MG63 (cell line): ENCODE results near the gene SH3BP4. TPM values are rescaled to one million over a fixed set of nuclear protein-coding genes. Genes with fewer than 3 reads are reported as not detected.

ENCODE experiments used
- DNase-seq: peaks from one replicate; pipeline ENCODE4 v3.0.0-alpha.2; 2020
- H3K27me3 ChIP-seq: fragments of 250-450 bp; sonication (Bioruptor Pico); 2 replicates; pipeline ENCODE4 v1.5.1; 2020; ENCODE audit warnings: mild to moderate bottlenecking, moderate library complexity
- H3K36me3 ChIP-seq: fragments of 250-450 bp; sonication (Bioruptor Pico); 2 replicates; pipeline ENCODE4 v1.5.1; 2020; ENCODE audit warnings: mild to moderate bottlenecking, moderate library complexity
- H3K4me3 ChIP-seq: fragments of 250-450 bp; sonication (Bioruptor Pico); 2 replicates; pipeline ENCODE4 v1.5.1; 2020; ENCODE audit warnings: mild to moderate bottlenecking, moderate library complexity
- H3K9me3 ChIP-seq: fragments of 250-450 bp; sonication (Bioruptor Pico); 2 replicates; pipeline ENCODE4 v1.5.1; 2020; ENCODE audit warnings: mild to moderate bottlenecking, moderate library complexity
- total RNA-seq: library from RNA; depleted of rRNA; stranded (reverse); fragments of >200 nt; shearing (Covaris generic); gene quantifications from 2 replicates; pipeline ENCODE4 v1.2.3, GENCODE V29; 2014; ENCODE audit warnings: low replicate concordance

Gene SH3BP4
- total RNA-seq, 1 experiment from 2014 or later, result 34.2 TPM

DNA sequence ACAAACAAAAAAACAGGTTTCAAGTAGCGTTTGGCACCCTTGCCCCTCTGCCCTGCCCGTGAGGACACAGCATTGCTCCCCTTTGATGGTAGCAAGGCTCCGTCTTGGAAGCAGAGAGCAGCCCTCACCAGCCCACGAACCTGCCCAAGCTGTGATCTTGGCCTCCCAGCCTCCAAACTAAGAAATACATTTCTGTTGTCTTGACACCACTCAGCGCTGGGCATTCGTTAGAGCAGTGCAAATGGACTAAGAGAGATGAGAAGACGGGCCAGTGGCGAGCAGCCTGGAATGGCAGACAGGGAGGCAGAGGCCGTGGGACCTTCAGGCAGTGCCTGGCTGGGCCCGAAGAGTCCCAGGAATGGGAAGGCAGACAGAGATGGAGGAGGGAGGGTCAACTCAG lies 109.8 kb downstream of the SH3BP4 start:
- no peak for DNase-seq
- H3K4me3 ChIP-seq, result no peak overlapping the region

DNA sequence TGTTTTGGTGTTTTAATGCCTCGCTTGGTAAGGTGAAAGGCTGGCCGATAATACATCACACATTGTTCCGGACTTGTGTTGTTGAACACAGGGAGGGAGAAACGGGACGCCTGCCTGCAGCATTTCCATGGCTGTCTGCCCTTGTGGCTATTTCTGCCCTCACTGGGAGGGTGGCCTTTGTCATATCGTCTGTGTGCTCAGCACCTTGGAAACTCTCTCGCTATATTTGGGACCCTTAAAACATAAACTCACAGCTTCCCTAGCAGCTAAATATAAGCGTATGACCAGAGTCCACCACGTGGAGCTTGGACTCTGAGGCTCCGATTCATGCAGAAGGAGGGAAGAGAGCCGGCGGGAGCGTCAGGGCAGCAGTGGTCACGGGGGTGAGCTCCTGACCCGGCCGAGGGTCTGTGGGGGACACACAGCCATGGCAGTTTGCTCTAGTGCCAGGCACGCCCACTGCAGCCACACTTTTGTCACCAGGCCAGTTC lies 111.7 kb downstream of the SH3BP4 start:
- no peaks in the 10 kb centered on the region for H3K27me3 ChIP-seq
- H3K4me3 ChIP-seq, result no peak overlapping the region
- DNase-seq, result no peak
- H3K9me3 ChIP-seq, result no peaks in the 10 kb centered on the region
- H3K36me3 ChIP-seq, result no peaks in the 10 kb centered on the region

More for the DNA sequence above, 109.8 kb downstream of the SH3BP4 start:
- no peaks in the 10 kb centered on the region for H3K9me3 ChIP-seq
- H3K27me3 ChIP-seq, result no peaks in the 10 kb centered on the region
- peaks cover 2% of the 10 kb centered on the region for H3K36me3 ChIP-seq

DNA sequence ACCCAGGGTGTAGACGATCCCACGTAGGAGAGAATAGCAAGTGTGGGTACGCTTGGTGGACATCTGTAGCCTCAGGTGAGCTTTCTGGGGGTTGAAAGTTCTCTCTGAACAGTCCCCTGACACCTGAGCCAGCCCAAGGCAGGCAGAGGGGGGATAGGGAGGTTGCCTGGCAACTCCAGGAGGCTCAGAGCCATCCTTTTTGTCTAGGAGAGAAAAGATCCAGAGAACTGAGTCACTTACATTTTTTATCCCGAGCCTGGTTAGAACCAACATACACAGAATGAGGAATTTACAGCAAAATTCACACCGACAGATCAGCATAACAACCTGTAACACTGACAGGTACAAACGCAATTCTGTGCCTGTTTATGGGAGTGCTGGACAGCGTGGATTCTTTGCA lies 113.2 kb downstream of the SH3BP4 start:
- DNase-seq, result no peak

DNA sequence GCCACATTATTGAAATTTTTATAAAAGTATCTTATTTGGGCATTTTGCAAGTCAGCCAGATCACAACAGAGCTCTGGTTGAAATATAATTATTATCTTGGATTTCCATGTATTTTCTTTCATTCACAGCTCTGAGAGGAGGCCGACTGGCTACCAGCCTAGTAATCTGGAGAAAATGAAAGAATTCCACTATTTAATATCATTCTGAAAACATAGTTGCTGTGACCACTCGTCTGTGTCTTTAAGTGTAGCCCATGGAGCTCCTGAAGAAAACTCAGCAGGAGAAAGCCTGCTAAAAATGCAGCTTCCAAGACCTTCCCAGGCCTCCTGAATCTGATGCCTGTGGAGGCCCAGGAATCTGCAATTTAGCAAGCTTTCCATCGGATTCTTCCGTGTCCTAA lies 114.7 kb downstream of the SH3BP4 start:
- Histone ChIP-seq H3K4me3 (no peak overlapping the region), H3K9me3 (no peaks in the 10 kb centered on the region), H3K36me3 (no peaks in the 10 kb centered on the region), H3K27me3 (no peaks in the 10 kb centered on the region)
- no peak for DNase-seq

More for the DNA sequence above, 113.2 kb downstream of the SH3BP4 start:
- no peaks in the 10 kb centered on the region for H3K27me3 ChIP-seq
- H3K36me3 ChIP-seq, result no peaks in the 10 kb centered on the region
- no peaks in the 10 kb centered on the region for H3K9me3 ChIP-seq
- no peak overlapping the region for H3K4me3 ChIP-seq

DNA sequence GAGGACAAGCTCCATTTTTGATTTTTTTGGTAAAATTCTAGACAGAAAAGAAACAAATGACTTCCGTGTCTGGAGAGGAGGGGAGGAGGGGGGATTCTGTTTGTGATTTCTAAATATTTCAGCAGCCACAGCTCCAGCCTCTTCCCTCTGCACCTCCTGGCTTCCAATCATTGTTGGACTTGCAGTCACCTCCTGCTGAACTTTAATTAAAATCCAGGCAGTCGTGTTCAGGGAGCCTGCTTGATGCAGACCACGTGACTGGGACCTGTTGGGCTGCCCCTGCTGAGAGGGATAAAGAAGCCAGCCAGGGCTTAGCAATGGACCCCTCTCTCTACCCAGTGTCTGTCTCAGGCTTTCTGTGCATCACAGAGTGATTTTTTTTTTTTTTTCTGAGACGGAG lies 115.1 kb downstream of the SH3BP4 start:
- H3K4me3 ChIP-seq, result no peak overlapping the region
- H3K36me3 ChIP-seq, result no peaks in the 10 kb centered on the region
- H3K9me3 ChIP-seq, result no peaks in the 10 kb centered on the region
- no peak for DNase-seq
- H3K27me3 ChIP-seq, result no peaks in the 10 kb centered on the region

DNA sequence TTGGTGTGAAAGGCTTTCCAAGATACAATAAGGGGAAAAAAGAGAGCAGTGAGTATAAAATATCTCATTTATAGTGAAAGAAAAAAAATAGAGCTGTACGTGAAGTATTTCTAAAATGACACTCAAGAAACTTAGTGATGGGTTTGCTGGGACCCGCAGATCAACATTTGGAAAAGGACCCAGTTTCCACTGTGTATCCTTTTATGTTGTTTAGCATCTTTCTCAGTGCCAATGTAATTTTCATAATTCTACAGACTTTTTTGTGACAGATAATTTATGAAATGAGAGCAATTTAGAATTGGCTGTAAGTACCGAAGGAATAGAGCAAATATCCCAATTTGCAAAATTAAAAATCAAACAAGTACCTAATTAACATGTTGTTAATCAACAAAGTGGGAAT lies 116.9 kb downstream of the SH3BP4 start:
- DNase-seq, result no peak
- H3K36me3 ChIP-seq, result no peaks in the 10 kb centered on the region
- H3K9me3 ChIP-seq, result no peaks in the 10 kb centered on the region
- no peaks in the 10 kb centered on the region for H3K27me3 ChIP-seq
- H3K4me3 ChIP-seq, result no peak overlapping the region

DNA sequence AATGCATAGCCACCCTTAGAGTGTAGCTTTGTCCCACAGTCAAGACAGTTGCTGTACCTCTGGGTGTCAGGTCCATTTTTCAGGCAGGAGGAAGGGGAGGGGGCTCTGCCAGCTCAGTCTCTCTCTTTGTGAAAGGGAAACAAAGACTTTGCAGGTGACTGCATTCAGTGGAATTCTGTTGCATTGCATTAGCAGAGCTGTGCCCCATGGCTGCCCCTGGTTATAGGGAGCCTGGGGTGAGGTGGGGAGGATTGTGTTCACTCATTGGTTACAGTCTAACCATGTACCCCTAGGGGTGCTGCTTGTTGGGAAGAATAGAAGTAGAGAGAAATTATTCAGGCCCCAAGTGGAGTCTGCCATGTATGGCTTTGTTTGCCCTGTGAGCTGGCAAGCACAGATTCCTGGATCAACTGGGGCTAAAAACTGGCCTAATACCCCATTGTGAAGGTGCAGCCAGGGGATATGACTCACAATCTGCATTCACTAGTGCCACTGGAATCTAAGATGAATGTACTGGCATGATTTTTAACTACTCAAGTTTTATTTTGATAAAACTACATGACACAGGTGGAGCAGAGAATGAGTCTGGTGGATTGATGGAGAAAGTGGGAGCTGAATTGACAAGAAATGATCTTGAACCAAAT lies 118.4 kb downstream of the SH3BP4 start:
- Histone ChIP-seq H3K9me3 (no peaks in the 10 kb centered on the region), H3K27me3 (no peaks in the 10 kb centered on the region), H3K4me3 (no peak overlapping the region), H3K36me3 (no peaks in the 10 kb centered on the region)
- peak; percentile 80 for DNase-seq

DNA sequence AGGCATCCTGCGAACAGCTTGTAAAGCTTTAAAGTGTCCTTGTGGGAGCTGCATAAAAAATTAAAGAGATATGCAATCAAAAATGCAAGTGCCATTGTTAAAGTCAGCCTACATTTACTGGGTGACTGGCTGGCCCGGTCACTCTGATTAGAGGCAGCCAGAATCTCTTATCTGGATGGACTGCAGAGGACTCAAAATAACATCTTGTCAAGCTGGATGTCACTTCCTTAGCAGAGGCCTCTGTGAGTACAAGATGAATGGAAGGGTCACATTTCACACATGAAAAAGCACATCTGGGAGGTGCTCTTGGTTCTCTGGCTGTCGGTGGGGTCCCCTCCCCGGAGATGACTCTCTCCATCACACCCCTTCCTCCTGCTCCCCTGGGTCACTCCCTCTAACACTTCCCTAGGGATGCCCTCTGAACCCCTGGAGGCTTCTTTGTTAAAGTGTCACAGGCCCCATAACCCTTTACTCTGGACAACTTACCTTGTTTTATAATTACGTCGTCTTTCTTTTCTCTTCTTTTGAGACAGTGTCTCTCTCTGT lies 122.1 kb downstream of the SH3BP4 start:
- no peak for DNase-seq
- Histone ChIP-seq H3K27me3 (no peaks in the 10 kb centered on the region), H3K4me3 (no peak overlapping the region), H3K36me3 (no peaks in the 10 kb centered on the region), H3K9me3 (no peaks in the 10 kb centered on the region)

DNA sequence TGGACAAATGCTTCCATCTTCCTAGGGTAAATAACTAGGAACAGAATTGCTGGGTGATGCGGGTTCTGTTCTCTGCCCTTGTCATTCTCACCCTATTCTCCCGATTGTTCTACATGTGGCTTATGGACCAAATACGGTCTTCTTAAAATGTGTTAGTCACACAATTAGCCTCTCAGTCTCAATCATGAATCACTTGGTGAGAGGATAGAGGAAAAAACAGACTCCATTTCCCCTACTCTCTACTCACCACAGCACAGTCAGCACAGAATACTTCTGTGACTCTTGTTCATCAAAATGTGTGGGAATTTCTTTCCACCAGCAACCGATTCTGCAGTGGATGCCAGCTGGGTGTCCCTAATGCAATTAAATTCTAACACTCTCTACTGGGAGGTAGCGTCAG lies 125.2 kb downstream of the SH3BP4 start:
- Histone ChIP-seq H3K36me3 (no peaks in the 10 kb centered on the region), H3K4me3 (no peak overlapping the region), H3K27me3 (no peaks in the 10 kb centered on the region), H3K9me3 (0 out of 2 replicates have a peak, but pooled peaks cover 5% of the 10 kb centered on the region)
- DNase-seq, result no peak

DNA sequence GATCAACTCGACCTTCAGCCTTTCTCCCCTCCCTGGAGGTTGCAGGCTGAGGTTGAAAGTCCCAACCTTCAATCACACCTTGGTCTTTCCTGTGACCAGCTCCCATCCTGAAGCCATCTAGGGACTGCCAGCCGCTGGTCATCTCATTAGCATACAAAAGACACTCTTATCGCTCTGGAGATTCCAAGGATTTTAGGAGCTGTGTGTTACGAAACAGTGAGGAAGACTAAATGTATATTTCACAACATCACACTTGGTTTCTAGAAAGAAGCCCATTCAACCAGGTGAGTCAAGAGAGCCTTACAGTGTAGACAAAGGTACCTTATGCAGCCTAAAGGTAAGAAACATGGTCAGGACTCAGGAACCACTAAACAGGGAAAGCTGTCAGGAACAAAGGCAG lies 126.4 kb downstream of the SH3BP4 start:
- no peaks in the 10 kb centered on the region for H3K27me3 ChIP-seq
- H3K36me3 ChIP-seq, result no peaks in the 10 kb centered on the region
- 0 out of 2 replicates have a peak, but pooled peaks cover 5% of the 10 kb centered on the region for H3K9me3 ChIP-seq
- no peak for DNase-seq
- no peak overlapping the region for H3K4me3 ChIP-seq

DNA sequence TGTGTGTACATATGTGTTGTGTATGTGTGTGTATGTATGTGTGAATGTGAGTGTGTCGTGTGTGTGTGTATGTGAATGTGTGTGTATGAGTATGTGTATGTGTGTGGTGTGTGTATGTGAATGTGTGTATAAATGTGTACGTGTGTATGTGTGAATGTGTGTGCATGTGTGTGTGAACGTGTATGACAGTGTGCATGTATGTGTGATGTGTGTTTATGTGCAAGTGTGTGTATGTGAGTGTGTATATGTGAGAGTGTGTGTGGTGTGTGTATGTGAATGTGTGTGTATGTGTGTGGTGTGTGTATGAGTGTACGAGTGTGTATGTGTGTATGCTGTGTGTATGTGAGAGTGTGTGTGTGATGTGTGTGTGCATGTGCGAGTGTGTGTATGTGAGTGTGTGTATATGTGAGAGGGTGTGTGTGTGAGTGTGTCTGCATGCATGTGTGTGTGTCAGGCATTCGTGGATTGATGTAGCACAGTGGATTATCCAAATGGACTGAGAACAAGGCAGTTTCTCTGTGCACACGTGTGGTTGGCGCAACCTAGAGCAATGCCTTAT lies 127.2 kb downstream of the SH3BP4 start:
- Histone ChIP-seq H3K4me3 (no peak overlapping the region), H3K36me3 (no peaks in the 10 kb centered on the region), H3K27me3 (no peaks in the 10 kb centered on the region), H3K9me3 (0 out of 2 replicates have a peak, but pooled peaks cover 5% of the 10 kb centered on the region)
- no peak for DNase-seq

DNA sequence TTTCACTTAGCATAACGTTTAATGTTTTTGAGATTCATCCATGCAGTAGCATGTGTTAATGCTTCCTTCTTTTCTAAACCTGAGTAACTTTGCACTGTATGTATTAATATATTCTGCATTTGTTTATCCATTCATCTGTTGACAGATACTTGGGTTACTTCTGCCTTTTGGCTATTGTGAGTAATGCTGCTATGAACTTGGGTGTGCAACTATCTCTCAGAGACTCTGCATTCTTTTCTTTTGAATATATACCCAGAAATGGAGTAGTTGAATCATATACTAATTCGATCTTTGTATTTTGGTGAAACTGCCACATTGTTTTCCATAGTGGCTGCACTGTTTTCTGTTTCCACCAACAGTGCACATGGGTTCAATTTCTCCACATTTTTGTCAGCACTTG lies 128.3 kb downstream of the SH3BP4 start:
- no peak overlapping the region for H3K4me3 ChIP-seq
- H3K27me3 ChIP-seq, result no peaks in the 10 kb centered on the region
- peaks cover 7% of the 10 kb centered on the region; the same call in 1 of the 2 replicates for H3K9me3 ChIP-seq
- DNase-seq, result no peak
- no peaks in the 10 kb centered on the region for H3K36me3 ChIP-seq

DNA sequence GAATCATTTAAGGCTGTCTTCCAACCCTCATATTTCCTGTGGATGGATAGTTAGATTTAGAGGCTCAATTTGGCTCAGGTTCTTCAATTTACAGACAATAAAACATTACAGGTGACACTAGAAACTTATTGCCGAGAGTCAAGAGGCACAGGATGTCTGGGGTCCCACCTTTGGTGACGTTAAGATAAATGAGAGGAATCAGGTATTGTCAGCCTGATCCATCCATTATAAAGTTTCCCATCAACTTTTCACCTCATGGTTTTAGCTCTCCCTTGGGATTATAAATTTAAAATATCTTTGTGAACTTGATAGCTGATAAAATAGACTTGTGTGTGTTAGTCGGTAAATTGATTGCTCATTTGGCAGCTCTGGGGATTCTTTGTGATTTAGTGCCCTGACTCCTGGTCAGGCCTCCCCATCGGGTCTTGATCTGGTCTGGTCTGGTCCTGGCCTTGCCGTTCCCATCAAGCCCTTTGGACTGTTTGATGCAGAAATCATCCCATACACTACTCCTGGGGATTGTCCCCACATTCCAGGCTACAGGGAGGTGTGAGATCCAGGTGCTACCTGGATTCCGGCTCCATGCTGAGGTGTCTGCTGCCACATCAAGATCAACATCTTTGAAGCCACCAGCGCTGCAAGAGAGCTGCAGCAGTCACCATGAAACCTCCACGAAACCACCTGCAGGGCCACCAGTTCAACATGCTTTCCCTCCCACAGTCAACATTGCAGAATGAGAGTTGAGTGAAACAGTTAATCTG lies 130.9 kb downstream of the SH3BP4 start:
- Histone ChIP-seq H3K36me3 (no peaks in the 10 kb centered on the region), H3K27me3 (no peaks in the 10 kb centered on the region), H3K9me3 (peaks cover 7% of the 10 kb centered on the region; the same call in 1 of the 2 replicates), H3K4me3 (no peak overlapping the region)
- DNase-seq, result no peak

DNA sequence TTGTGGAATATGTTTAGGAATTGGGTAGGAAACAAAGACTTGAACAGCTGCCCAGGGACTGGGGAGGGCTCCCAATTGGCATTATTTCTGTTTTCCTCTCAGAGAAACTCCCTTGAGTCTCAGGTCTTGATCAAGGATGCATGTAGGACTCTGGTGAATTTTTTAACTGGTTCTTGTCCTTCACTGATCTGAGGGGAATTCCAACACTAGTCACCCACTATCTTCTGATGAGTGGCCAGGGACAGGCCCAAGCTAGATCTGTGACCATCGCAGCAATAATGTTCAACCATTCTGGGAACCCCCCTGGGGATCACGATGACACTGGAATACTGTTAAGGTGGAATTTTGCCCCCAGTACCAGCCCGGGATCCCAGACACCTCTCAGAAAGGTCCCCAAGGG lies 132.0 kb downstream of the SH3BP4 start:
- DNase-seq, result no peak
- H3K36me3 ChIP-seq, result no peaks in the 10 kb centered on the region
- H3K27me3 ChIP-seq, result no peaks in the 10 kb centered on the region
- H3K4me3 ChIP-seq, result no peak overlapping the region
- H3K9me3 ChIP-seq, result peaks cover 7% of the 10 kb centered on the region; the same call in 1 of the 2 replicates

DNA sequence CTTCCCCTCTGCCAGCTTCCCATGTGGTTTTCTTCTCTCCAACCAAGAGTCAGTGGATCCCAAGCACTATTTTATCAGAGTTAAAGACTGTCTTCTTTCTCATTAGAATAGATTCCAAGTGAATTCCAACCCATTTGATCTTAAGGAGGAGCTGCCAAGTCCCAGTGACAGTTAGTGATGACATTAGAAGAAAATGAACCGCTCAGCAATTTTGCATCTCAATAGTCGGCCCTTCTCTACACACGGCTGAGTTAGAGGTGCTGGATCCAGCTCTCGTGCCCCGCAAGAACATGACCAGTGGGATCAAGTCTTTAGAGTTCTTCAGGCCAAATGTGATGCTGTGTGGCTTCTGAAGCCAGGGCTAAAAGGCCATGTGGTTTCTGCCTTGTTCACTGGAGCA lies 132.6 kb downstream of the SH3BP4 start:
- peaks cover 7% of the 10 kb centered on the region; the same call in 1 of the 2 replicates for H3K9me3 ChIP-seq
- no peak for DNase-seq
- no peak overlapping the region for H3K4me3 ChIP-seq
- no peaks in the 10 kb centered on the region for H3K36me3 ChIP-seq
- H3K27me3 ChIP-seq, result no peaks in the 10 kb centered on the region

DNA sequence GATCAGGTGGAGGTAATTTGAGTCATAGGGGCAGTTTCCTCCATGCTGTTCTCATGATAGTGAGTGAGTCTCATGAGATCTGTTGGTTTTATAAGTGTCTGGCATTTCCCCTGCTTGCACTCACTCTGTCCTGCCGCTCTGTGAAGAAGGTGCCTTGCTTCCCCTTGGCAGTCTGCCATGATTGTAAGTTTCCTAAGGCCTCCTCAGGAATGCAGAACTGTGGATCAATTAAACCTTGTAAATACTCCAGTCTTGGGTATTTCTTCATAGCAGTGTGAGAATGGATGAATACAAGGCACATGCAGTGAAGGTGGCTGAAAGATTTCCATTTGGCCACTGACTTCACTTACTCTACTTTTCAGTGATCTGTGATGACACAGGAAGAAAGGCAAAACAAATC lies 133.7 kb downstream of the SH3BP4 start:
- no peaks in the 10 kb centered on the region for H3K27me3 ChIP-seq
- no peak for DNase-seq
- no peak overlapping the region for H3K4me3 ChIP-seq
- no peaks in the 10 kb centered on the region for H3K36me3 ChIP-seq
- peaks cover 7% of the 10 kb centered on the region; the same call in 1 of the 2 replicates for H3K9me3 ChIP-seq

DNA sequence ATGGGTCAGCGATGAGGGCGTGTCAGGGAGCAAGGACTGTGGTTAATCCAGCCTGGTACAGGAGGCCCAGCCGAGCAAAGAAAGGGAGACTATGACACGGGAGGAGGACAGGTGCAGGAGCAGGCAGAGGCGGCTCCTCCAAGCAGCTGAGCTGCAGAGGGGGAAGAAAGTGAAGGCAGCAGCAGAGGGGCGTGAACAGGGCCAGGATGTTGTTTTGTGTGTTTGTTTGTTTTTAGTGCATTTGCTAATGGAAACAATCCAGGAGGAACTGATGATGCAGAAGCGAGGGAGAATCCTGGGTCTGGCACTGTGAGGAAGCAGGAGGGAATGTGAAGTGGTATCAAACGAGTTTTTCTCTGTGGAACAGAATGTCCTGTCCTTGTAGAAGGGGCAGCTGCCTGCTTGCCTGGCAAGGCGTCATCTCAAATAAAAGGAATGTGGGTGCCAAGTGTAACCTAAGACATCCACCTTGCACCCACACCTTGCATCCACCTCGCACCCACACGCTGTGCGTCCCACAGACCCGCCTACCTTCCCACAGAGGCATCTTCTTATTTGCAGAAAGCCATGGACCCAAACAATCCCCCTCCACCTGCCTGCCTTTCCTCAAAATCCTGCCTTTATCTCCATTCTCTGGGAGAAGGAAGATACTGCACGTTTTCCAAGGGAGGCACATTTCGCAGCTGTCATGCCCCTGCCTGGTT lies 134.8 kb downstream of the SH3BP4 start:
- Histone ChIP-seq H3K4me3 (no peak overlapping the region), H3K27me3 (no peaks in the 10 kb centered on the region), H3K9me3 (peaks cover 3% of the 10 kb centered on the region; the same call in 1 of the 2 replicates), H3K36me3 (no peaks in the 10 kb centered on the region)
- DNase-seq, result no peak
